Measurements from ENCODE around the gene TANC2.
A peak's percentile ranks its signal among the peaks of the same experiment; 100 is the strongest.

Gene TANC2

GRCh38 chr17:62965686-62966425 is at the start of gene TANC2:
TANC2 (plus strand) TSS chr17:62966235; CDS start chr17:63009560, 43,325 bp downstream.
- peak; percentile 83 for DNase-seq

- no peak for DNase-seq
Measured at GRCh38 chr17:62916684-62917571, 49.1 kb upstream of the TANC2 start.

GRCh38 chr17:62919388-62919787 is 46.6 kb upstream of the TANC2 start:
- DNase-seq: no peak

- no peak for DNase-seq
Measured at GRCh38 chr17:62920300-62920699, 45.7 kb upstream of the TANC2 start.

- DNase-seq: no peak
Measured at GRCh38 chr17:62921817-62922216, 44.2 kb upstream of the TANC2 start.

- DNase-seq: no peak
Measured at GRCh38 chr17:62923258-62924150, 42.5 kb upstream of the TANC2 start.

- DNase-seq: no peak
Measured at GRCh38 chr17:62925267-62925836, 40.7 kb upstream of the TANC2 start.

- DNase-seq: no peak
Measured at GRCh38 chr17:62927083-62927482, 39.0 kb upstream of the TANC2 start.

GRCh38 chr17:62929320-62929719 is 36.7 kb upstream of the TANC2 start:
- DNase-seq: no peak

GRCh38 chr17:62931101-62931500 is 34.9 kb upstream of the TANC2 start:
- no peak for DNase-seq

GRCh38 chr17:62933501-62934385 is 32.3 kb upstream of the TANC2 start:
- no peak for DNase-seq

GRCh38 chr17:62935098-62935497 is 30.9 kb upstream of the TANC2 start:
- DNase-seq: no peak

- DNase-seq: no peak
Measured at GRCh38 chr17:62935523-62935922, 30.5 kb upstream of the TANC2 start.

- DNase-seq: no peak
Measured at GRCh38 chr17:62937606-62938005, 28.4 kb upstream of the TANC2 start.

- no peak for DNase-seq
Measured at GRCh38 chr17:62941358-62941991, 24.6 kb upstream of the TANC2 start.

GRCh38 chr17:62948370-62948769 is 17.7 kb upstream of the TANC2 start:
- DNase-seq: no peak

- no peak for DNase-seq
Measured at GRCh38 chr17:62949036-62949435, 17.0 kb upstream of the TANC2 start.

GRCh38 chr17:62950067-62950466 is 16.0 kb upstream of the TANC2 start:
- no peak for DNase-seq

- no peak for DNase-seq
Measured at GRCh38 chr17:62955841-62956352, 10.1 kb upstream of the TANC2 start.

- DNase-seq: no peak
Measured at GRCh38 chr17:62963296-62963695, 2.7 kb upstream of the TANC2 start.

GRCh38 chr17:62964506-62964905 is 1.5 kb upstream of the TANC2 start:
- no peak for DNase-seq

All from NCI-H1092 treated with DMSO at 0.1 percent for 48 hours (cell line).